ENCODE measurements around the gene ANO4.

ANO4 gene

DNA sequence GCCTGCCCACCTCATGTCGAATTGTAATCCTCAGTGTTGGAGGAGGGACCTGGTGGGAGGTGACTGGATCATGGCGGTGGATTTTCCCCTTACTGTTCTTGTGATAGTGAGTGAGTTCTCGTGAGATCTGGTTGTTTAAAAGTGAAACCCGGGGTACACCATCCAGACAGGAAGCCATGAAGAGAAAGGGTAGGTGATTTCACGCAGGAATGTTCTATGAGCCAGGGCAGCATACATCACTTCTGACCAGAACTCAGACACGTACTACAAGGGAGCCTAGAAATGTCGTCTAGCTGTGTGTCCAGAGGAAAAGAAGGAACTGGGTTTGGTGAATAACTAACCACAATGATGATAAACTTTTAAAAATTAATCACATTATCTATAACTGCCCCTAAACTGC, 80.6 kb downstream of the ANO4 start:
- no peak overlapping the region for H3K4me3 ChIP-seq (ENCODE audit: low read depth in 1 of 2, low read length in 2 of 2)
- peaks cover 0 to 14% of the 10 kb centered on the region in 2 donors for H3K9me3 ChIP-seq (ENCODE audit: control insufficient read depth in 1 of 2, low read length in 2 of 2)
- H3K4me1 ChIP-seq (ENCODE audit: control insufficient read depth in 1 of 2, insufficient read depth in 2 of 2, low read length in 2 of 2): no peaks in the 10 kb centered on the region
- H3K36me3 ChIP-seq (ENCODE audit: control insufficient read depth in 1 of 2, insufficient read depth in 2 of 2, low read length in 2 of 2): no peaks in the 10 kb centered on the region
- no peak overlapping the region for H3K27ac ChIP-seq (ENCODE audit: low read length)
- H3K27me3 ChIP-seq (ENCODE audit: low read depth, low read length): no peaks in the 10 kb centered on the region

- Histone ChIP-seq H3K27ac (ENCODE audit: low read length) (no peak overlapping the region), H3K4me1 (ENCODE audit: control insufficient read depth in 1 of 2, insufficient read depth in 2 of 2, low read length in 2 of 2) (no peaks in the 10 kb centered on the region), H3K9me3 (ENCODE audit: control insufficient read depth in 1 of 2, low read length in 2 of 2) (peaks cover 0 to 14% of the 10 kb centered on the region in 2 donors), H3K27me3 (ENCODE audit: low read depth, low read length) (no peaks in the 10 kb centered on the region), H3K4me3 (ENCODE audit: low read depth in 1 of 2, low read length in 2 of 2) (no peak overlapping the region), H3K36me3 (ENCODE audit: control insufficient read depth in 1 of 2, insufficient read depth in 2 of 2, low read length in 2 of 2) (no peaks in the 10 kb centered on the region)
These were observed 81.2 kb downstream of the ANO4 start for GRCh38 chr12:100875771-100876170.

GRCh38 chr12:100877776-100878175, 83.2 kb downstream of the ANO4 start:
- H3K36me3 ChIP-seq (ENCODE audit: control insufficient read depth in 1 of 2, insufficient read depth in 2 of 2, low read length in 2 of 2): no peaks in the 10 kb centered on the region
- no peaks in the 10 kb centered on the region for H3K4me1 ChIP-seq (ENCODE audit: control insufficient read depth in 1 of 2, insufficient read depth in 2 of 2, low read length in 2 of 2)
- no peak overlapping the region for H3K27ac ChIP-seq (ENCODE audit: low read length)
- no peak overlapping the region for H3K4me3 ChIP-seq (ENCODE audit: low read depth in 1 of 2, low read length in 2 of 2)
- H3K9me3 ChIP-seq (ENCODE audit: control insufficient read depth in 1 of 2, low read length in 2 of 2): peaks cover 0 to 14% of the 10 kb centered on the region in 2 donors
- H3K27me3 ChIP-seq (ENCODE audit: low read depth, low read length): no peaks in the 10 kb centered on the region

DNA sequence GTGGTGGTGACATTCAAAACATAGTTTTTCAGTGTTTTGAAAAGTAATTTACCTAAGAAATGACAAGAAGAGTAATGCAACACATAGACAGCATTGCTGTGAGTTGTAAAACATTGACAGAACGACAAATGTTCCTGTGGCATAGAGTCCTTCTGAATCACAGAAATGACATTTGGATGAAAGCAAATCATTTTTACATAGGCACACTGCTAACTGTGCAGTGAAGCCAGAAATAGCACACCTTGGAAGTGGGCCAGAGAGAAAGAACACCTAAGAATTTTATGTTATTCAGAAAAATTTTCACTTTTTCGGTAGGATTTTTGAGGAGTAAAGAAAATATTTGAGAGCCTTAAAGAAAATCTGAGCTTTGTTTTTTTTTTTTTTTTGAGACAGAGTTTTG, 100.6 kb downstream of the ANO4 start:
- H3K36me3 ChIP-seq (ENCODE audit: control insufficient read depth in 1 of 2, insufficient read depth in 2 of 2, low read length in 2 of 2): no peaks in the 10 kb centered on the region
- no peaks in the 10 kb centered on the region for H3K27me3 ChIP-seq (ENCODE audit: low read depth, low read length)
- H3K9me3 ChIP-seq (ENCODE audit: control insufficient read depth in 1 of 2, low read length in 2 of 2): no peaks in the 10 kb centered on the region
- H3K27ac ChIP-seq (ENCODE audit: low read length): no peak overlapping the region
- H3K4me3 ChIP-seq (ENCODE audit: low read depth in 1 of 2, low read length in 2 of 2): no peak overlapping the region
- H3K4me1 ChIP-seq (ENCODE audit: control insufficient read depth in 1 of 2, insufficient read depth in 2 of 2, low read length in 2 of 2): no peaks in the 10 kb centered on the region

DNA sequence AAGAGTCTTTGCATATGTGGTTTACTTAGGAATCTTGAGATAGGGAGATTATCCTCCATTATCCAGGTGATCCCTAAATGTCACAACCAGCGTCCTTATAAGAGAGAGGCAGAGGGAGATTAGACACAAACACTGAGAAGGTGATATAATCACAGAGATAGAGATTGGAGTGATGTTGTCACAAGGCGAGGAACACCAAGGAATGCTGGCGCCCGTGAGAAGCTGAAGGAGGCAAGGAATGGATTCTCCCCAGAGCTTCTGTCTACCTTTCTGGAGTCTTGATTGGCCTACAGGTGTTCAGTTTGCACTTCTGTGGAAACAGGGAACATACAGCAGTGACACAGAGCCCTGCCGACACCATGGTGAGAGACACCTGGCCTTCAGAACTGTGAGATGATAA, 101.6 kb downstream of the ANO4 start:
- Histone ChIP-seq H3K9me3 (ENCODE audit: control insufficient read depth in 1 of 2, low read length in 2 of 2) (no peaks in the 10 kb centered on the region), H3K4me3 (ENCODE audit: low read depth in 1 of 2, low read length in 2 of 2) (no peak overlapping the region), H3K36me3 (ENCODE audit: control insufficient read depth in 1 of 2, insufficient read depth in 2 of 2, low read length in 2 of 2) (no peaks in the 10 kb centered on the region), H3K27me3 (ENCODE audit: low read depth, low read length) (no peaks in the 10 kb centered on the region), H3K4me1 (ENCODE audit: control insufficient read depth in 1 of 2, insufficient read depth in 2 of 2, low read length in 2 of 2) (no peaks in the 10 kb centered on the region), H3K27ac (ENCODE audit: low read length) (no peak overlapping the region)

DNA sequence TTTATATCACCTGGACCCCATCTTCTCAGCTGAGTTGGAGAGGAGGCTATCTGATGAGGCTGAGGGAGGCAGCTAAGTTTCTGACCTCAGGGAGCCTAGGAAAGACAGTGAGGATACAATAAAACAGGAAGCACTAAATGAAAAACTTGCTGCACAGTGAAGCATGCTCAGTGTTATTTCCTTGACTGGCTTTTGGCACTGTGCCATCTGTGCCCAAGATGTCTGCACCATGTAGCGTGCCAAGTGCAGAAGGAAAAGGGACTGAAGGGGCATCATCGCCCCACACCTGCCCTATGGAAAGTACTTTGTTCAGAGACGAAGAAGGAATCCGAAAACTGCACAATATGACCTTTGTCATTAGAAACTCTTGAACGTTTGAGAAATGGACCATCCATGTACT, 102.7 kb downstream of the ANO4 start:
- no peaks in the 10 kb centered on the region for H3K27me3 ChIP-seq (ENCODE audit: low read depth, low read length)
- H3K36me3 ChIP-seq (ENCODE audit: control insufficient read depth in 1 of 2, insufficient read depth in 2 of 2, low read length in 2 of 2): no peaks in the 10 kb centered on the region
- no peaks in the 10 kb centered on the region for H3K9me3 ChIP-seq (ENCODE audit: control insufficient read depth in 1 of 2, low read length in 2 of 2)
- H3K4me1 ChIP-seq (ENCODE audit: control insufficient read depth in 1 of 2, insufficient read depth in 2 of 2, low read length in 2 of 2): no peaks in the 10 kb centered on the region
- H3K27ac ChIP-seq (ENCODE audit: low read length): no peak overlapping the region
- H3K4me3 ChIP-seq (ENCODE audit: low read depth in 1 of 2, low read length in 2 of 2): no peak overlapping the region

GRCh38 chr12:100899301-100899700, 104.7 kb downstream of the ANO4 start:
- Histone ChIP-seq H3K4me3 (ENCODE audit: low read depth in 1 of 2, low read length in 2 of 2) (no peak overlapping the region), H3K36me3 (ENCODE audit: control insufficient read depth in 1 of 2, insufficient read depth in 2 of 2, low read length in 2 of 2) (no peaks in the 10 kb centered on the region), H3K9me3 (ENCODE audit: control insufficient read depth in 1 of 2, low read length in 2 of 2) (no peaks in the 10 kb centered on the region), H3K4me1 (ENCODE audit: control insufficient read depth in 1 of 2, insufficient read depth in 2 of 2, low read length in 2 of 2) (no peaks in the 10 kb centered on the region), H3K27ac (ENCODE audit: low read length) (no peak overlapping the region), H3K27me3 (ENCODE audit: low read depth, low read length) (no peaks in the 10 kb centered on the region)

DNA sequence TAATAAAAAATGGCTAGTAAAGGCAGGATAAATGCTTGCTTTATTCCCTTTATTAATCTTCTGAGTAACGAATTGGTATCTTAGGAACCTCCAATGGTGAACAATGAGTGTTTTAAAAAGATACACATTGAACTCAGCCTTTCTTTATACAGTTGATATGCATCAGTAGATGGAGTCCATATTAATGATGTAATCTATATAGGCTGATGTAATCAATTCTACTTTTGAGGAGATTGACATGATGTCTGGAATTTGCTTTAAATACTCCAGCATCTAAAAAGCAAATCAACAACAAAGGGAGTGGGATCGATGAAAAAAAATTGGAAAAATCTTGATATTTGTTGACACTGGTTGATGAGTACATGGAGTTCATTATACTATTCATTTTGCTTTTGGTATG, 106.2 kb downstream of the ANO4 start:
- H3K4me1 ChIP-seq (ENCODE audit: control insufficient read depth in 1 of 2, insufficient read depth in 2 of 2, low read length in 2 of 2): no peaks in the 10 kb centered on the region
- no peaks in the 10 kb centered on the region for H3K9me3 ChIP-seq (ENCODE audit: control insufficient read depth in 1 of 2, low read length in 2 of 2)
- H3K27ac ChIP-seq (ENCODE audit: low read length): no peak overlapping the region
- H3K4me3 ChIP-seq (ENCODE audit: low read depth in 1 of 2, low read length in 2 of 2): no peak overlapping the region
- no peaks in the 10 kb centered on the region for H3K36me3 ChIP-seq (ENCODE audit: control insufficient read depth in 1 of 2, insufficient read depth in 2 of 2, low read length in 2 of 2)
- H3K27me3 ChIP-seq (ENCODE audit: low read depth, low read length): no peaks in the 10 kb centered on the region

DNA sequence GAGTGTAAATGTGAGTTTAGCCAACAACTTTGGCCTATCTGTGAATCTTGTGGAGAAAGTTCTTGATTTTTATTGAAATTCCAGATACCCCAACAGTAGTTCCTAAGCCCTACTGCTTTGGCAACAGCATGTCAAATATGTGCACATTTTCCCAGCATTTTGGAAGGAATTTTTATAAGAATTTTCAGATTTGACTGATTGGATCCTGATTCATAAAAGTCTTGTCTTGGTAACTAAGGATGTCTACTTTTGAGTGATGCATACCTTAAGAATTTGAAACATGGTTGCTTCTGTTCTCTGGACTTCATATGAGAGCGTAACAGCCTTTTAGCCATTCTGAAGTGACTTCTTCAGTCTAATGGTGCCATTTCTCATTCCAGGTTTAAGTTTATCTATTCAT, 106.7 kb downstream of the ANO4 start:
- H3K9me3 ChIP-seq (ENCODE audit: control insufficient read depth in 1 of 2, low read length in 2 of 2): no peaks in the 10 kb centered on the region
- H3K27ac ChIP-seq (ENCODE audit: low read length): no peak overlapping the region
- no peaks in the 10 kb centered on the region for H3K4me1 ChIP-seq (ENCODE audit: control insufficient read depth in 1 of 2, insufficient read depth in 2 of 2, low read length in 2 of 2)
- no peaks in the 10 kb centered on the region for H3K27me3 ChIP-seq (ENCODE audit: low read depth, low read length)
- no peaks in the 10 kb centered on the region for H3K36me3 ChIP-seq (ENCODE audit: control insufficient read depth in 1 of 2, insufficient read depth in 2 of 2, low read length in 2 of 2)
- no peak overlapping the region for H3K4me3 ChIP-seq (ENCODE audit: low read depth in 1 of 2, low read length in 2 of 2)

DNA sequence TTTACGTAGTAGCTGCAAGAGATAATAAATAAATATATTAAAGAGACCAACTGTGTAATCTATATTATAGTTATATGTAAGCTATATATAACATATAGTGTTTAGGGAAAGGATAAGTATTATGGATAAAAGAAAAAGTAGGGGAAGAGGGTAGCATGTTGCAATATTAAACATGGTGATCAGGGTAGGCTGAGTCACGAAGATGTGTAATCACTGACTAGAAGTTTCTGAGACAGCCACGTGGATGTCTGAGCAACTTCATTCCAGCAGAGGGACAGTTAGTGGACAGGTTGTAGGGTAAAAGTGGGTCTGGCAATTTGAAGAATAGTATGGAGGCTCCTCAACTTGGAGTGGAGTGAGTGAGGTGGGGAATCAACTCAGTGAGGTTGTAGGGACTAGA, 109.7 kb downstream of the ANO4 start:
- H3K36me3 ChIP-seq (ENCODE audit: control insufficient read depth in 1 of 2, insufficient read depth in 2 of 2, low read length in 2 of 2): no peaks in the 10 kb centered on the region
- no peak overlapping the region for H3K27ac ChIP-seq (ENCODE audit: low read length)
- H3K9me3 ChIP-seq (ENCODE audit: control insufficient read depth in 1 of 2, low read length in 2 of 2): no peaks in the 10 kb centered on the region
- no peaks in the 10 kb centered on the region for H3K4me1 ChIP-seq (ENCODE audit: control insufficient read depth in 1 of 2, insufficient read depth in 2 of 2, low read length in 2 of 2)
- no peaks in the 10 kb centered on the region for H3K27me3 ChIP-seq (ENCODE audit: low read depth, low read length)
- H3K4me3 ChIP-seq (ENCODE audit: low read depth in 1 of 2, low read length in 2 of 2): no peak overlapping the region

GRCh38 chr12:100908501-100908900, 113.9 kb downstream of the ANO4 start:
- no peaks in the 10 kb centered on the region for H3K9me3 ChIP-seq (ENCODE audit: control insufficient read depth in 1 of 2, low read length in 2 of 2)
- no peak overlapping the region for H3K27ac ChIP-seq (ENCODE audit: low read length)
- H3K4me1 ChIP-seq (ENCODE audit: control insufficient read depth in 1 of 2, insufficient read depth in 2 of 2, low read length in 2 of 2): no peaks in the 10 kb centered on the region
- H3K36me3 ChIP-seq (ENCODE audit: control insufficient read depth in 1 of 2, insufficient read depth in 2 of 2, low read length in 2 of 2): no peaks in the 10 kb centered on the region
- no peak overlapping the region for H3K4me3 ChIP-seq (ENCODE audit: low read depth in 1 of 2, low read length in 2 of 2)
- H3K27me3 ChIP-seq (ENCODE audit: low read depth, low read length): no peaks in the 10 kb centered on the region

DNA sequence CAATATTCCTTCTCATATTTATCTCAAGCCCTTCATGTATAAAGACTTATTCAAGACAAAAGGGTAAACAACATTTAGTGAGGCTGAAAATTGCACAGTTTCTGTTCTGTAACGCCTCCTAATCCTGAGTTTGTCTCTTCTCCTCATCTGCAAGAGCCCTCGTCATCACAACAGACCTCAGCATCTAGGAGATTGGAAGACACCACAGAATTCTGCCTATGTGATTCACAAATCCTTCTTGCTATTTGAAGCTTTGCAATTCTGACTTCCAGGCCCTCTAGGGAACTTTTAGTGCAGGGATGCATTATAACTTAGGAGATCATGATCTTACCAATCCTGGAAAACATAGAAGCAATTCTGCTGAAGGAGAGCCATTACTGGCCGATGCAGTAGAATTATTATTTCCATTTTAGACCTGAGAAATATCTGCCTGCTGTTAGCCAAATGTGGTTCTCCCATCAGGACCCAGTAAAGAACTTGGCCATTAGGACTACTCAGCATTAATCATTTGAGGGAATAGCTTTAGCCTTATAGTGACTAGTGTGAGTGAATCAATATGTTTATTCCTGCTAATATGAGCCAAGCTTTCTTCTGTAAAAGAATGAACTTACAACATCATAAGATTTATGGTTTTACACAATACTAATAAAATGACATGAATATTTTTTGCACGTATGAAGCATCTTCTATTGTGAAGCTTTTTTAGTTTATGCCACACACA, 119.5 kb downstream of the ANO4 start:
- H3K9me3 ChIP-seq (ENCODE audit: control insufficient read depth in 1 of 2, low read length in 2 of 2): no peaks in the 10 kb centered on the region
- no peak overlapping the region for H3K4me3 ChIP-seq (ENCODE audit: low read depth in 1 of 2, low read length in 2 of 2)
- H3K36me3 ChIP-seq (ENCODE audit: control insufficient read depth in 1 of 2, insufficient read depth in 2 of 2, low read length in 2 of 2): no peaks in the 10 kb centered on the region
- H3K4me1 ChIP-seq (ENCODE audit: control insufficient read depth in 1 of 2, insufficient read depth in 2 of 2, low read length in 2 of 2): no peaks in the 10 kb centered on the region
- H3K27ac ChIP-seq (ENCODE audit: low read length): no peak overlapping the region
- no peaks in the 10 kb centered on the region for H3K27me3 ChIP-seq (ENCODE audit: low read depth, low read length)
